Measurements from ENCODE around the gene TMEM179B.

Gene TMEM179B

DNA sequence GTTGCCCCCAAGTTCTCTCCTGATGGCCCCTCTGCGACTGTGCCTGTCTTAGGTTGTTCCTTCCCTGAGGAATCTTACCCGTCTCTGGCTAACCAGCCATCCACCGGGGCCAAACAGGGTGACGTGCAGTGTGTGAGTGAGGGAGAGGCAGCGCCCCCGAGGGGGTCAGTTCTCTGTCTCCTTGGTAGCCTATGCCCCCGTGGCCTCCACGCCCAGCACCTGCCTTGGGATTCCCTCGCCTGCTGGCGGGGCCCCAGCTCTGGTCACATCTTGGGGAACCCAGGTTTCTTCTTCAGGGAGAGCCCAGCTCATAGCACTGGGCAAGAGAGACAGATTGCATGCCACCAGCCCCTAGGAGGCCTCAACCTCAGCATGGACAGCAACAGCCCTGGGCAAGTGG lies 12.3 kb downstream of the TMEM179B start:
- TF ChIP-seq, protein P1, sequence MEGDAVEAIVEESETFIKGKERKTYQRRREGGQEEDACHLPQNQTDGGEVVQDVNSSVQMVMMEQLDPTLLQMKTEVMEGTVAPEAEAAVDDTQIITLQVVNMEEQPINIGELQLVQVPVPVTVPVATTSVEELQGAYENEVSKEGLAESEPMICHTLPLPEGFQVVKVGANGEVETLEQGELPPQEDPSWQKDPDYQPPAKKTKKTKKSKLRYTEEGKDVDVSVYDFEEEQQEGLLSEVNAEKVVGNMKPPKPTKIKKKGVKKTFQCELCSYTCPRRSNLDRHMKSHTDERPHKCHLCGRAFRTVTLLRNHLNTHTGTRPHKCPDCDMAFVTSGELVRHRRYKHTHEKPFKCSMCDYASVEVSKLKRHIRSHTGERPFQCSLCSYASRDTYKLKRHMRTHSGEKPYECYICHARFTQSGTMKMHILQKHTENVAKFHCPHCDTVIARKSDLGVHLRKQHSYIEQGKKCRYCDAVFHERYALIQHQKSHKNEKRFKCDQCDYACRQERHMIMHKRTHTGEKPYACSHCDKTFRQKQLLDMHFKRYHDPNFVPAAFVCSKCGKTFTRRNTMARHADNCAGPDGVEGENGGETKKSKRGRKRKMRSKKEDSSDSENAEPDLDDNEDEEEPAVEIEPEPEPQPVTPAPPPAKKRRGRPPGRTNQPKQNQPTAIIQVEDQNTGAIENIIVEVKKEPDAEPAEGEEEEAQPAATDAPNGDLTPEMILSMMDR (conservative IDR thresholded peaks at IDR 0.05; ENCODE audit: low read depth): no peak
- no peak for DNase-seq (ENCODE audit: low spot score)
- H3K27ac ChIP-seq: peak overlapping the region; percentile 36
- ChIA-PET POLR2A (ENCODE audit: low non-redundant PET) (no interaction called here), CTCF (interaction anchor here (0.7 to 1.1 kb wide), 2 partner anchors 13 to 82 kb away, joined by 3 to 5 read pairs; partner anchors contain the start of gene SLC3A2)

DNA sequence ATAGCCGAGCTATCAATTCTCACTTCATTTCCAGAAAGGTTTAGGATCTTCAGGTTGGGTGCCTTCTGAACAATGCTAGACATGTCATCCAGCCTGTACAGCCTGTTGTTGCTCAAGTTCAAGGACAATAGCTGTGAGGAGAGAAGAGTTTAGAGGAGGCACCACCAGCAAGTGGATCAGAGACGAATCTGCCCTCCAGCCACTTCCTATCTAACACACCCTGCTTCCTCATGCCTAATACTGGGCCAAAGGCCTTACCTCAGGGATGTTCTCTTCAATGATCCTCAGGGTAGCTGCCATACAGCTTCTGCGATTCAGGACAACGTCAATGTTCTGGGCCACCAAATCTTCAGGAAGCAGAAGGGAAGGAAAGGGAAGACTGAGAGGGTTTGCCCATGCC lies 13.9 kb downstream of the TMEM179B start:
- TF ChIP-seq, protein P1 (conservative IDR thresholded peaks at IDR 0.05; ENCODE audit: low read depth): no peak
- no peak for DNase-seq (ENCODE audit: low spot score)
- H3K27ac ChIP-seq: no peak overlapping the region
- ChIA-PET POLR2A (ENCODE audit: low non-redundant PET) (no interaction called here), CTCF (no interaction called here)

DNA sequence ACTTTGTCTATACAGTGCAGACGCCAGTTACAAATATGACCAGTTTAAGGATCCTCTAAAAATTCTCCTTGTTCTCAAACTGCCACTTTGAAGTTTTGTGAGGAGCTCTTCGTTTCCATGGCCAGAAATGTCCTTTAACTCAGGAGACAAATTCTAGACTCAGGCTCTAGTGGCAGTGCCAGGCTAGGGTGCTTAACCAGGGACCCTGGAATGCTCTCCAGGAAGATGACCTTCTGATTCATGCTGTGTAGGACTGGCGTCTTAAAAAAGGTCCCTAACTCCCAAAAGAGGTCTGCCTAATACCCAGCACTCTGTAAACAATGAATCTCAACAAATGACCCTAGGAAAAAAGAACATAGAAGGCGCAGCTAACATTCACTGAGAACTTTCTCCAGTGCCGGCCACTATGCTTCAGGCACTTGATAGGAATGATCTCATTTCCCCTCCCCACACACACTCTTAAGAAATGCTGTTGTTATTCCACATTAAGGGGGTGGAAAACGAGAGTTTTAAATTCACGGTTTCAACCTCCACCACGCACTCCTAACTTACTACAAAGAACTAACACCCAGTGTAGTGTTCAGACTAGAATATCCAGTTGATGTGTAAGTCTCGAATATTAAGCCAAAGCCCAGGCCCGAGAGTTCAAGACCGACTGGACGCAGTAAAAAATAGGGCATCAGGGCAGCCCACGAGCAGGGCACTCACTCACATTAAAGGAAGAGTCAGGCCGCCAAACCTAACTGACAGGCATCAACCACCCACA lies 17.3 kb downstream of the TMEM179B start:
- TF ChIP-seq, protein P1 (conservative IDR thresholded peaks at IDR 0.05; ENCODE audit: low read depth): no peak
- CTCF ChIA-PET: no interaction called here
- POLR2A ChIA-PET (ENCODE audit: low non-redundant PET): no interaction called here
- H3K27ac ChIP-seq: peak overlapping the region; percentile 82
- no peak for DNase-seq (ENCODE audit: low spot score)

DNA sequence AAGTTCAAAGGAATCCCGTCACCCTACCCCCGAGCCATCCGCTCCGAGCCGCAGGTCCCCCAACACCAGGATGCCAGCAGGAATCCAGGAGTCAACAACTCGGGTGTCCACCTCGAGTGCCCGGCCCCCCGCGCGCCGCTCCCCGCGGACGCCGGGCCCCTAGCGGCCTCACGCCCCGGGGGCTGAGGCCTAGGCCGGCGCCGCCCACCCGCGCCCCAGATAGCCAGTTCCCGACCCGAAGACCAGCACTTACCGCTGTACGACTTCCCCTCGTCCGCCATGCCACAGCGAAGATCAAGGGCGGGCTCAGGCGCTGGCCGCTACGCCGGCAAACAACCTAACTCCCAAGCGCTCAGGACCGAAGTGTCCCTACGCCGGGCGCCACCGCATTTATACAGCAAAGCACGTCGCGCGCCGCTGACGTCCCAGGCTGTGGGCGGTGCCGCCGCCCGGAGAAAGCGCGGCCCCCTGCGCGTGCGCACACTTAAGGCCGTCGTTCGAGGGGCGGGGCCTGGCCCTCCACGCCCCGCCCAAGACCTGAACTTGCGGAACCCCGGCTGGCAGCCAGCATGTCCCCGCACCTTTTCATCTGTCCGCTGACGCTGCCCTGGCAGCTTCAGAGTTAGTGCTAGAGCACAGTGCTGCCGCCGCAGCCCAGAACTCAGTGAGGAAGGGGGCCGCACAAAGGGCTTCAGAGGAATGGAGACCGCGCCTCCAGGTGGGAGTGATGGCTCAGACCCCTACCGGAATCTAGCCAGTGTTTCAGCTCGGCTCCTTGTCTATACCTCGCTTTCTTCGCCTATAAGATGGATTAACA lies 18.1 kb downstream of the TMEM179B start, which contains the start of gene NXF1:
Gene NXF1 (minus strand): TSS at position 365 of the 817 bp plus-strand sequence. CDS start 84 bp downstream, at position 281.
- DNase-seq (ENCODE audit: low spot score): peak; percentile 97
- ChIA-PET CTCF (interaction anchor here (0.6 kb wide), 1 partner anchor 426 kb away, joined by 4 read pairs; no protein-coding TSS in a partner anchor), POLR2A (ENCODE audit: low non-redundant PET) (interaction anchor here (0.7 kb wide), 1 partner anchor 1438 kb away, joined by 3 read pairs; no protein-coding TSS in a partner anchor)
- peak within 1 kb of the TSS; percentile 82 for H3K27ac ChIP-seq
- TF ChIP-seq, protein P1 (conservative IDR thresholded peaks at IDR 0.05; ENCODE audit: low read depth): no peak

DNA sequence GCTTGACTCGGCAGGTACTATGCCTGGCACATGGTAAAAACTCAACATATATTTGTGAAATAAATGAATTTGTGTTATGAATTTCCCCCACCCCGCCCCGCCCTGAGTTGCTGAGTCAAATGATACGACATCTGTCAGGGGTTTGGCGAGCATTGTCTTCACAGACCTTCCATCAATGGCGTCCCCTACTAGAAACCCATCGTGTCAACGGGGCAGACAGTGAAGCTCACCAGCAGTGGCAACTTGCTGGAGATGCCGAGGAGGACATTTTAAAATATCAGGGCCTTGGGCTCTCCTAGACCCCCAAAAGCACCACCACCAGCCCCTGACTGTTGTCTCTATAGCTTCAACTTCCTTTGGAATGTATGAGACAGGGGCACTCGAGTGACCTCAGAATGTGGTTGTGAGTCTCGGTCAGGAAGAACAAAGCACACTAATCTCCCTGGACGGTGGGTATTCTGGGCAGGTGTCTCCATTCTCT lies 18.8 kb downstream of the TMEM179B start:
- H3K27ac ChIP-seq: peak overlapping the region; percentile 82
- no peak for DNase-seq (ENCODE audit: low spot score)
- TF ChIP-seq, protein P1 (conservative IDR thresholded peaks at IDR 0.05; ENCODE audit: low read depth): no peak
- POLR2A ChIA-PET (ENCODE audit: low non-redundant PET): interaction anchor here (0.7 to 1.2 kb wide), 2 partner anchors 35 to 1437 kb away, joined by 3 read pairs; no protein-coding TSS in a partner anchor
- CTCF ChIA-PET: no interaction called here

DNA sequence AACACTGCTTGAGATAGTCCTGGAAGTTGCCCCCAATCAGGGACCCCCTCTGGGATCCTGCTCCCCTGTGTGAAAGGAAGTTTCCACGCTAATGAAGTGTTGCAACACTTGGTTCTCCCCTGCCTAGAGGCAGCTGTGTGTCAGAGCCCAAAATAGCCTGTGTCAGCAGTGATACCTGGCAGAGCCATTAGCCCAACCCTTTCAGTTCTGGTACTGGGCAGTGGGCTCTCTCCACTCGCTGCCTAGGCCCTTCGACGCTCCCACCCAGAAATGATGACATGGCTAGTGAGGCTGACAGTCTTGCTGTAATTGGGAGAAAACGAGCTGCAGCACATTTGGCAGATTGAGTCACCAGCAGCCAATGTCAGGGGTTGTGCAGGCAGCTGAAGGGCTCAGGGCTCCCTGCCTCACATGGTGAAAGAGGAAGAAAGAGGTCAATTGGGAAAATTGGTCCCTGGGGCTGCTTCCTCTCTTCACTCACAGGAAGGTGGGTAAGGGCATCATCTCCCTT lies 19.5 kb downstream of the TMEM179B start:
- peak overlapping the region; percentile 82 for H3K27ac ChIP-seq
- TF ChIP-seq, protein P1 (conservative IDR thresholded peaks at IDR 0.05; ENCODE audit: low read depth): no peak
- POLR2A ChIA-PET (ENCODE audit: low non-redundant PET): interaction anchor here (1.2 kb wide), 1 partner anchor 35 kb away, joined by 3 read pairs; no protein-coding TSS in a partner anchor
- DNase-seq (ENCODE audit: low spot score): no peak
- CTCF ChIA-PET: interaction anchor here (0.5 to 0.7 kb wide), 3 partner anchors 9 to 215 kb away, joined by 3 to 4 read pairs (median 3); partner anchors contain the start of gene TUT1
